Measurements from ENCODE around the gene NOVA2. TPM values are rescaled to one million over a fixed set of nuclear protein-coding genes. Genes with fewer than 3 reads are reported as not detected.

NOVA2 gene
- total RNA-seq, 4 donors from 2014 or later = 0.40 to 2.1 (median 0.44) TPM; not detected in 1

DNA sequence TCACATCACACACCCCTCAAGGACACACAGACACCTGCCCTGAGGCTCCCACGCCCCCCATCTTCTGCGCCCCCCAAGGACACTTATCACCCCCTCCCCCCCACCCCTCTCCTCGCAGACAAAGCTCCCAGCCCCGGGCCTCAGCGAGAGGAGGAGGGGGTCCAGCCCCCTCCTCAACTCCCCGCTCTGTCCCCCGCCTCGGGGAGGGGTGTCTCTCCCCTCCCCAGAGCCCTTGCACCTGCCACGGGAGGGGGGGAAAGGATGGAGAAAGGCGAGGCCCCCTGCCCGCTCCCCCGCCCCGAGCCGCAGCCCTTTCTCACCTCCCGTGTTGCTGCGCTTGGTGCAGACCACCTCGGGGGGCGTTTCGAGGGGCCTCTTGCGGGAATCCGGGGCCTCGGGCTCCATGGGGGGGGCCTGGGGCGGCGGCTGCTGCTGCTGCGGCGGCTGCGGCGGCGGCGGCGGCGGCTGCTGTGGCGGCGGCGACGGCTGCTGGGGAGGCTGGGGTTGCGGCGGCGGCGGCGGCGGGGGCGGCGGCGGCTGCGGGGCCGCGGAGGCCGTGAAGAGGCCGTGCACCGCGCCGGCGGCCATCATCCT, 621 bp downstream of the NOVA2 start:
- WGBS, 2 donors = no CpG with 5 or more reads among the region's 54 CpGs
- Histone ChIP-seq H3K27ac (peak overlapping the region; percentile 34 to 75 (median 50)), H3K9me3 (no peaks in the 10 kb centered on the region), H3K36me3 (no peaks in the 10 kb centered on the region), H3K4me3 (peak overlapping the region; percentile 11 to 64 (median 41)), H3K4me1 (peaks cover 0 to 28% (median 4%) of the 10 kb centered on the region in 3 donors), H3K27me3 (peaks cover 0 to 93% (median 7%) of the 10 kb centered on the region in 4 donors)
- DNase-seq = no peak
- intact Hi-C loops (cut with DNase I) = no loop called here
- no peak for TF ChIP-seq POLR2A (IDR thresholded peaks at IDR 0.05)
- TF ChIP-seq, protein P1, sequence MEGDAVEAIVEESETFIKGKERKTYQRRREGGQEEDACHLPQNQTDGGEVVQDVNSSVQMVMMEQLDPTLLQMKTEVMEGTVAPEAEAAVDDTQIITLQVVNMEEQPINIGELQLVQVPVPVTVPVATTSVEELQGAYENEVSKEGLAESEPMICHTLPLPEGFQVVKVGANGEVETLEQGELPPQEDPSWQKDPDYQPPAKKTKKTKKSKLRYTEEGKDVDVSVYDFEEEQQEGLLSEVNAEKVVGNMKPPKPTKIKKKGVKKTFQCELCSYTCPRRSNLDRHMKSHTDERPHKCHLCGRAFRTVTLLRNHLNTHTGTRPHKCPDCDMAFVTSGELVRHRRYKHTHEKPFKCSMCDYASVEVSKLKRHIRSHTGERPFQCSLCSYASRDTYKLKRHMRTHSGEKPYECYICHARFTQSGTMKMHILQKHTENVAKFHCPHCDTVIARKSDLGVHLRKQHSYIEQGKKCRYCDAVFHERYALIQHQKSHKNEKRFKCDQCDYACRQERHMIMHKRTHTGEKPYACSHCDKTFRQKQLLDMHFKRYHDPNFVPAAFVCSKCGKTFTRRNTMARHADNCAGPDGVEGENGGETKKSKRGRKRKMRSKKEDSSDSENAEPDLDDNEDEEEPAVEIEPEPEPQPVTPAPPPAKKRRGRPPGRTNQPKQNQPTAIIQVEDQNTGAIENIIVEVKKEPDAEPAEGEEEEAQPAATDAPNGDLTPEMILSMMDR (IDR thresholded peaks at IDR 0.05) = no peak

- peak overlapping the region; percentile 11 to 64 (median 41) for H3K4me3 ChIP-seq
- no peaks in the 10 kb centered on the region for H3K36me3 ChIP-seq
- DNase-seq = no peak
- H3K27me3 ChIP-seq = peaks cover 0 to 93% (median 7%) of the 10 kb centered on the region in 4 donors
- 12 to 23% methylated on average over 13 to 14 of the region's 18 CpGs for WGBS, 2 donors
- intact Hi-C loops (cut with DNase I) = no loop called here
- peak overlapping the region in 3 of 4 donors; percentile 35 to 75 (median 64) for H3K27ac ChIP-seq
- H3K9me3 ChIP-seq = no peaks in the 10 kb centered on the region
- peaks cover 0 to 28% (median 4%) of the 10 kb centered on the region in 3 donors for H3K4me1 ChIP-seq
- TF ChIP-seq, protein P1 (IDR thresholded peaks at IDR 0.05) = no peak
- TF ChIP-seq POLR2A (IDR thresholded peaks at IDR 0.05) = no peak
Measured at GRCh38 chr19:45972081-45972946, 1.4 kb downstream of the NOVA2 start.

GRCh38 chr19:45971260-45971902, 2.3 kb downstream of the NOVA2 start:
- Histone ChIP-seq H3K36me3 (no peaks in the 10 kb centered on the region), H3K4me3 (peak overlapping the region in 3 of 4 donors; percentile 2 to 64 (median 46)), H3K9me3 (no peaks in the 10 kb centered on the region), H3K27ac (peak overlapping the region in 2 of 4 donors; percentile 64 to 75), H3K27me3 (peaks cover 0 to 97% (median 7%) of the 10 kb centered on the region in 4 donors), H3K4me1 (peaks cover 0 to 28% (median 4%) of the 10 kb centered on the region in 3 donors)
- TF ChIP-seq POLR2A (IDR thresholded peaks at IDR 0.05) = no peak
- TF ChIP-seq, protein P1 (IDR thresholded peaks at IDR 0.05) = no peak
- no peak for DNase-seq
- WGBS, 2 donors = 9 to 20% methylated on average over 4 to 6 of the region's 11 CpGs
- intact Hi-C loops (cut with DNase I) = no loop called here

GRCh38 chr19:45969676-45970075, 4.0 kb downstream of the NOVA2 start:
- WGBS, 2 donors = 59 to 64% methylated on average over 4 to 5 of the region's 5 CpGs
- TF ChIP-seq POLR2A (IDR thresholded peaks at IDR 0.05) = no peak
- TF ChIP-seq, protein P1 (IDR thresholded peaks at IDR 0.05) = no peak
- DNase-seq = no peak
- H3K36me3 ChIP-seq = no peaks in the 10 kb centered on the region
- peaks cover 0 to 94% (median 7%) of the 10 kb centered on the region in 4 donors for H3K27me3 ChIP-seq
- intact Hi-C loops (cut with DNase I) = no loop called here
- no peak overlapping the region for H3K27ac ChIP-seq
- no peaks in the 10 kb centered on the region for H3K9me3 ChIP-seq
- H3K4me1 ChIP-seq = peaks cover 0 to 28% (median 4%) of the 10 kb centered on the region in 3 donors
- H3K4me3 ChIP-seq = no peak overlapping the region

Data from esophagus squamous epithelium (tissue), 5 donors.